ENCODE measurements around the gene STAC3. TPM values are rescaled to one million over a fixed set of nuclear protein-coding genes. Genes with fewer than 3 reads are reported as not detected.

STAC3 gene
- total and polyA plus RNA-seq, 10 of the 15 experiments (the other 5 are each of a cell fraction or from before 2014, with no cell fraction given): 0.49 to 9.9 (median 3.8) TPM

DNA sequence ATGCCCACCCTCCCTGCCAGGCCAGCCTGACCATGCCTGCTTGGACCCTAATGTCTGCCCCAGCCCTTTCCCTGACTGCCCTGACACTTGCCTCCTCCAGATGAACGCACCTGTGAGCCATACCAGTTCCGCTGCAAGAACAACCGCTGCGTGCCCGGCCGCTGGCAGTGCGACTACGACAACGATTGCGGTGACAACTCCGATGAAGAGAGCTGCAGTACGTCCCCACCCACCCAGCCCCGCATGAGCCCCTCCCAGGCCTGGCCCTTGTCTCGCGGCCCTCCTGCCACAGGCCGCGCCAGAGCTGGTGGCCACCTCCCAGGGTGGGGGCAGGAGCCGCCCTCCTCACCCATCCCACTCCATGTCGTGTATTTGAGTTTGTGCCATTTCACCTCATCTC is 48.7 kb downstream of the STAC3 start:
- ChIA-PET RAD21 (ENCODE audit: unreplicated experiment) (no interaction called here), SMC1A (ENCODE audit: uncharacterized antibody, unreplicated experiment) (no interaction called here), POLR2A (no interaction called here), CTCF (no interaction called here)
- WGBS (ENCODE audit: insufficient coverage, insufficient replicate concordance, low lambda C conversion rate, missing lambda C conversion rate): 76% methylated on average over 19 of the region's 19 CpGs
- FAIRE-seq (no peak), ATAC-seq (no peak), DNase-seq (ENCODE audit: low read depth, low spot score) (no peak)
- H4K20me1 ChIP-seq (ENCODE audit: control insufficient read depth, insufficient read depth): no peaks in the 10 kb centered on the region
- no TSS peak for BruUV-seq (replicated peaks)
- intact Hi-C loops (cut with micrococcal nuclease; ENCODE audit: unreplicated experiment) (no loop called here), in situ Hi-C loops (cut with MboI) (no loop called here)
- no peak overlapping the region for H3K4me3 ChIP-seq
- TF ChIP-seq NFYB (IDR thresholded peaks at IDR 0.05; ENCODE audit: insufficient read depth, low read depth, low read length): no peak
- no peak for TF ChIP-seq FOXM1 (IDR thresholded peaks at IDR 0.05; ENCODE audit: low read depth, low read length)
- no peak for TF ChIP-seq POU2F2 (IDR thresholded peaks at IDR 0.05; ENCODE audit: borderline replicate concordance, low read depth, low read length)
- TF ChIP-seq ZNF24 (IDR thresholded peaks at IDR 0.05): no peak
- TF ChIP-seq TCF7 (IDR thresholded peaks at IDR 0.05; ENCODE audit: borderline replicate concordance): no peak
- TF ChIP-seq MEF2B (IDR thresholded peaks at IDR 0.05; ENCODE audit: partially characterized antibody, poor library complexity, severe bottlenecking): no peak
- no peak for TF ChIP-seq ZBED1 (IDR thresholded peaks at IDR 0.05; ENCODE audit: borderline replicate concordance)
- no peak for TF ChIP-seq MTA2 (IDR thresholded peaks at IDR 0.05; ENCODE audit: low read depth)
- TF ChIP-seq PML (IDR thresholded peaks at IDR 0.05; ENCODE audit: low read length): no peak
- TF ChIP-seq IRF4 (IDR thresholded peaks at IDR 0.05; ENCODE audit: low read depth, low read length): no peak
- no peak for TF ChIP-seq ZNF274 (IDR thresholded peaks at IDR 0.05; ENCODE audit: insufficient read depth, insufficient read length)
- no peak for TF ChIP-seq IKZF1 (conservative IDR thresholded peaks at IDR 0.05)
- H3K4me1 ChIP-seq (ENCODE audit: control insufficient read depth, insufficient read depth, low read length): no peaks in the 10 kb centered on the region
- H3K4me2 ChIP-seq (ENCODE audit: control insufficient read depth, insufficient read depth): no peak overlapping the region
- H3K79me2 ChIP-seq (ENCODE audit: control insufficient read depth, insufficient read depth, low read length): no peaks in the 10 kb centered on the region
- H3K27ac ChIP-seq (ENCODE audit: control insufficient read depth, insufficient read depth): no peak overlapping the region
- H3K36me3 ChIP-seq (ENCODE audit: control insufficient read depth in 2 of 2, insufficient read depth in 2 of 2, low read length in 1 of 2): no peaks in the 10 kb centered on the region
- H3K9me3 ChIP-seq (replicated peaks; ENCODE audit: control insufficient read depth, insufficient read depth, low read length): no peaks in the 10 kb centered on the region
- no peaks in the 10 kb centered on the region for H3K27me3 ChIP-seq (replicated peaks in 1 of 2; ENCODE audit: control insufficient read depth in 2 of 2, insufficient read depth in 2 of 2, low read length in 1 of 2)
- no peak overlapping the region for H2AFZ ChIP-seq (ENCODE audit: control insufficient read depth, low read depth, low read length)
- no peak overlapping the region for H3K9ac ChIP-seq (ENCODE audit: control insufficient read depth, insufficient read depth, low read length)

Measured in GM12878 (cell line).